Bronchial smooth muscle cell (primary cell): ENCODE measurements around the gene GLG1. TPM values are rescaled to one million over a fixed set of nuclear protein-coding genes. Genes with fewer than 3 reads are reported as not detected.

Experiments
- total RNA-seq: library from RNA; depleted of rRNA; stranded (reverse); fragments of >200 nt; gene quantifications from 2 replicates; pipeline ENCODE4 v1.2.1, GENCODE V29; 2014

GLG1 gene
- 141 and 145 TPM in 2 replicates for total RNA-seq

GRCh38 chr16:74606521-74607309 is at the start of gene GLG1:
Gene GLG1 (minus strand): TSS chr16:74607114. CDS start chr16:74607094, 20 bp downstream.

GRCh38 chr16:74420612-74421481 is 186.1 kb downstream of the GLG1 start, which contains the start of gene CLEC18B:
Gene CLEC18B (minus strand): TSS chr16:74421478. CDS start chr16:74421270, 208 bp downstream.

Other genes with a start within 250 kb of the GLG1 start
- 0.32 TPM in 1 of 2 replicates, not detected in the other for gene NPIPB15, start 230.8 kb downstream of the GLG1 start, total RNA-seq
- 0.47 and 0.52 TPM in 2 replicates for gene CLEC18B, start 185.6 kb downstream of the GLG1 start, total RNA-seq
- 5.5 and 6.9 TPM in 2 replicates for gene RFWD3, start 59.8 kb upstream of the GLG1 start, total RNA-seq
- gene MLKL, start 93.7 kb upstream of the GLG1 start, total RNA-seq: 3.9 and 5.4 TPM in 2 replicates
- gene FA2H, start 167.7 kb upstream of the GLG1 start, total RNA-seq: not detected in 2 replicates